GM12875 (cell line): Measurements from ENCODE around the gene FIGNL2.

Source experiments
- H3K4me3 ChIP-seq: one replicate; pipeline ENCODE4 v1.5.1; 2011; ENCODE audit warnings: low read depth, low read length, control low read depth
- CTCF ChIP-seq: IDR thresholded peaks from 2 replicates; pipeline ENCODE4 v1.5.1; 2011; ENCODE audit warnings: low read depth, mild to moderate bottlenecking, control low read depth, inconsistent platforms, low read length, moderate library complexity, borderline replicate concordance; ENCODE audit not compliant: insufficient read depth

FIGNL2 gene

DNA sequence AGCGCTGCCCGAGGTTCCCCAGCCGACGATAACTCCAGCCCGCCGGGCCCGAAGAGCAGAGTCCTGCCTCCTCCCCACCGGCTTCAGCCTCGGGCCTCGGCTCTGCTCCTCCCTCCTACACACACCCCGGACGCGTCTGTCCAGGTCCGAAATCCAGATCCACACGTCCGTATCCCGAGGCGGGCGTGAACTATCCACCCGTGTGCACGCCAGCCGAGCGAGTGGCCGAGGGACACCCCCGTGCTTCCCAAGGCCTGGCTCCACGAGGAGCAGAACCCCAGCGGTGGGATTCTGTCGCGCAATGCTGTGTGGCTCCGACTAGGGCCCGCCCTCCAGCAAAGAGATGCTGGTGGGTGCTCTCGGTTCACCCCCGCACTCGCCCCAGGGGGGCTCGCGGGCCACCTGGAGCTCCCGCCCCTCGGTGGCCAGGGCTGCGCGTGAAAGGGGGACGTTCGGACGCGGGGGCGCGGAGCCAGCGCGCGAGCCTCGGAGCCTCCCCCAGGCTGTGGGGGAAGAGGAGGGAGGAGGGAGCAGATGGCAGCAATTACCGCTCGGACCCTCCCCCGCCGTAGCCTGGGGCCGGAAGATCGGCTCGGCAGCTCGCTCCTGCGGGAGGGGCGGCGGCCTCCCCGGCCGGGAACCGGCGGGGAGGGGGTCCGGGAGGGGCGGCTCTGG, 20.4 kb upstream of the FIGNL2 start:
- no peak for TF ChIP-seq CTCF

GRCh38 chr12:51867796-51868428, 19.4 kb upstream of the FIGNL2 start:
- TF ChIP-seq CTCF, result no peak
- no peak overlapping the region for H3K4me3 ChIP-seq

More for the DNA sequence above, 20.4 kb upstream of the FIGNL2 start:
- H3K4me3 ChIP-seq, result no peak overlapping the region

DNA sequence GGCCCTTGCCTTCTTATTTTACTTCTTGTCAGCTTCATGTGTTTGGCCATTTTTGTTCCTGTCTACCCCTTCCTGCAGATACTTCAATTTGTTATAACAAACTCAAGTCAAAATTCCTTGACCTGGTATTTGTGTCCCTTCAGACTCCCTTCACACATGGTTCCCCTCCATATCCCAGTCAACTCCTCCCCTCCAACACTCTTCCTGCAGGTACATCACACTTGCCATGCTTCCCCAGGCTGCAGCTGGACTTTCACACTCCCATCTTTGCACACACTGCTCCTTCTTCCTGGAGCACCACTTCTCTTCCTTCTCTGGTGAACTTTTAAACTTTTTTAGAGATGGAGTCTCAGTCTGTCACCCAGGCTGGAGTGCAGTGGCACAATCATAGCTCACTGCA, 18.9 kb upstream of the FIGNL2 start:
- no peak overlapping the region for H3K4me3 ChIP-seq
- no peak for TF ChIP-seq CTCF

- no peak overlapping the region for H3K4me3 ChIP-seq
- TF ChIP-seq CTCF, result no peak
These were observed 18.2 kb upstream of the FIGNL2 start for GRCh38 chr12:51866762-51867161.

DNA sequence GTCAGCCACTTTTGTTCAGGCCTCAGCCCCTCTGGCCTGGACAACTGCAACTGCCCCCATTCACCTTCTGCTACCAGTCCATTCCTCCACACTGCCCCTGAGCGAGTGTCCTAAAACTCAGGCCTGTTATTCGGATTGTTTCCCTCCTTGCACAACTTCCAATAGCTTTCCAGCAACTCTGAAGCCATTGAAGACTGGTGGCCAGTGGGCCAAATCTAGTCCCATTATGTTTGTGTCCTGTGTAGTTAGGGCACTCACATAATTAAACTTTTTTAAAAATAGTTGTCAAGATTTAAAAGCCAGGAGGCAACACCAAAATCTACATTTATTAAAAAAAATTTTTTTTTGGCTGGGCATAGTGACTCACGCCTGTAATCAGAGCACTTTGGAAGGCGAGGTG, 17.8 kb upstream of the FIGNL2 start:
- no peak for TF ChIP-seq CTCF
- no peak overlapping the region for H3K4me3 ChIP-seq

- H3K4me3 ChIP-seq, result no peak overlapping the region
- no peak for TF ChIP-seq CTCF
These were observed 17.3 kb upstream of the FIGNL2 start for GRCh38 chr12:51865757-51866270.

- no peak overlapping the region for H3K4me3 ChIP-seq
- TF ChIP-seq CTCF, result no peak
These were observed 16.5 kb upstream of the FIGNL2 start for GRCh38 chr12:51864833-51865670.
